Activated naive CD4-positive, alpha-beta T cell treated with anti-CD3 and anti-CD28 coated beads, Interleukin-2, amount 10 ng/mL, durations not matched to agents 7 days and 5 days (primary cell): Measurements from ENCODE around the gene PPP1R3G.
A peak's percentile ranks its signal among the peaks of the same experiment; 100 is the strongest.

ENCODE experiments used
- CTCF ChIA-PET: fragments of 350-600 bp; sonication (Branson Sonifier 250); formaldehyde crosslinking; loops from one replicate; lab custom pipeline; 2021; ENCODE audit warnings: antibody characterized with exemption; lab: Charles Lee
- DNase-seq: peaks from one replicate; pipeline ENCODE4 v3.0.0-alpha.2; 2020
- H3K27ac Mint-ChIP-seq: one replicate; pipeline ENCODE4 v1.8.0; 2021; ENCODE audit warnings: mild to moderate bottlenecking, moderate library complexity, mixed read lengths
- H3K27me3 Mint-ChIP-seq: one replicate; pipeline ENCODE4 v1.8.0; 2021; ENCODE audit warnings: mild to moderate bottlenecking, mixed read lengths
- H3K36me3 Mint-ChIP-seq: one replicate; pipeline ENCODE4 v1.8.0; 2021; ENCODE audit warnings: mixed read lengths
- H3K4me1 Mint-ChIP-seq: one replicate; pipeline ENCODE4 v1.8.0; 2021; ENCODE audit warnings: mixed read lengths
- H3K4me3 Mint-ChIP-seq: one replicate; pipeline ENCODE4 v1.8.0; 2021; ENCODE audit warnings: mild to moderate bottlenecking, moderate library complexity, mixed read lengths
- H3K9me3 Mint-ChIP-seq: one replicate; pipeline ENCODE4 v1.8.0; 2021; ENCODE audit warnings: mixed read lengths

PPP1R3G gene

GRCh38 chr6:5123296-5124143, 38.4 kb downstream of the PPP1R3G start:
- H3K4me1 Mint-ChIP-seq = peaks cover 1% of the 10 kb centered on the region
- no peaks in the 10 kb centered on the region for H3K27me3 Mint-ChIP-seq
- H3K9me3 Mint-ChIP-seq = no peaks in the 10 kb centered on the region
- no peak overlapping the region for H3K27ac Mint-ChIP-seq
- no peaks in the 10 kb centered on the region for H3K36me3 Mint-ChIP-seq
- H3K4me3 Mint-ChIP-seq = no peak overlapping the region
- no peak for DNase-seq
- CTCF ChIA-PET = no interaction called here

GRCh38 chr6:5124526-5124925, 39.4 kb downstream of the PPP1R3G start:
- Mint-ChIP-seq H3K27me3 (no peaks in the 10 kb centered on the region), H3K9me3 (no peaks in the 10 kb centered on the region), H3K4me3 (no peak overlapping the region), H3K27ac (no peak overlapping the region), H3K36me3 (no peaks in the 10 kb centered on the region), H3K4me1 (peaks cover 2% of the 10 kb centered on the region)
- no peak for DNase-seq
- CTCF ChIA-PET = no interaction called here

GRCh38 chr6:5125152-5126006, 40.2 kb downstream of the PPP1R3G start:
- CTCF ChIA-PET = no interaction called here
- Mint-ChIP-seq H3K4me3 (no peak overlapping the region), H3K36me3 (no peaks in the 10 kb centered on the region), H3K4me1 (peaks cover 2% of the 10 kb centered on the region), H3K27ac (no peak overlapping the region), H3K27me3 (no peaks in the 10 kb centered on the region), H3K9me3 (no peaks in the 10 kb centered on the region)
- no peak for DNase-seq

GRCh38 chr6:5126214-5126613, 41.1 kb downstream of the PPP1R3G start:
- no peaks in the 10 kb centered on the region for H3K9me3 Mint-ChIP-seq
- CTCF ChIA-PET = no interaction called here
- H3K4me1 Mint-ChIP-seq = peaks cover 2% of the 10 kb centered on the region
- DNase-seq = no peak
- no peak overlapping the region for H3K4me3 Mint-ChIP-seq
- no peaks in the 10 kb centered on the region for H3K36me3 Mint-ChIP-seq
- H3K27ac Mint-ChIP-seq = no peak overlapping the region
- H3K27me3 Mint-ChIP-seq = no peaks in the 10 kb centered on the region

GRCh38 chr6:5127106-5127687, 42.1 kb downstream of the PPP1R3G start:
- H3K27ac Mint-ChIP-seq = no peak overlapping the region
- peaks cover 2% of the 10 kb centered on the region for H3K4me1 Mint-ChIP-seq
- no peaks in the 10 kb centered on the region for H3K27me3 Mint-ChIP-seq
- no peak for DNase-seq
- H3K9me3 Mint-ChIP-seq = no peaks in the 10 kb centered on the region
- CTCF ChIA-PET = no interaction called here
- no peaks in the 10 kb centered on the region for H3K36me3 Mint-ChIP-seq
- H3K4me3 Mint-ChIP-seq = no peak overlapping the region

GRCh38 chr6:5128351-5128750, 43.2 kb downstream of the PPP1R3G start:
- Mint-ChIP-seq H3K4me3 (no peak overlapping the region), H3K27me3 (no peaks in the 10 kb centered on the region), H3K36me3 (no peaks in the 10 kb centered on the region), H3K4me1 (peaks cover 2% of the 10 kb centered on the region), H3K9me3 (no peaks in the 10 kb centered on the region), H3K27ac (no peak overlapping the region)
- DNase-seq = no peak
- CTCF ChIA-PET = interaction anchor here (1.9 kb wide), 1 partner anchor 15 kb away, joined by 6 read pairs; no protein-coding TSS in a partner anchor

GRCh38 chr6:5130135-5130866, 45.2 kb downstream of the PPP1R3G start:
- H3K9me3 Mint-ChIP-seq = no peaks in the 10 kb centered on the region
- no peaks in the 10 kb centered on the region for H3K36me3 Mint-ChIP-seq
- CTCF ChIA-PET = interaction anchor here (0.5 to 1.9 kb wide), 3 partner anchors 13 to 1198 kb away, joined by 3 to 6 read pairs (median 4); no protein-coding TSS in a partner anchor
- H3K27me3 Mint-ChIP-seq = no peaks in the 10 kb centered on the region
- H3K4me3 Mint-ChIP-seq = no peak overlapping the region
- DNase-seq = no peak
- H3K27ac Mint-ChIP-seq = no peak overlapping the region
- H3K4me1 Mint-ChIP-seq = peaks cover 2% of the 10 kb centered on the region

GRCh38 chr6:5132731-5133130, 47.6 kb downstream of the PPP1R3G start:
- no peak for DNase-seq
- Mint-ChIP-seq H3K36me3 (no peaks in the 10 kb centered on the region), H3K9me3 (no peaks in the 10 kb centered on the region), H3K4me3 (no peak overlapping the region), H3K27me3 (no peaks in the 10 kb centered on the region), H3K27ac (no peak overlapping the region), H3K4me1 (peaks cover 7% of the 10 kb centered on the region)
- CTCF ChIA-PET = no interaction called here

- CTCF ChIA-PET = no interaction called here
- H3K27me3 Mint-ChIP-seq = no peaks in the 10 kb centered on the region
- DNase-seq = no peak
- H3K9me3 Mint-ChIP-seq = no peaks in the 10 kb centered on the region
- H3K4me3 Mint-ChIP-seq = no peak overlapping the region
- H3K4me1 Mint-ChIP-seq = peaks cover 6% of the 10 kb centered on the region
- no peak overlapping the region for H3K27ac Mint-ChIP-seq
- no peaks in the 10 kb centered on the region for H3K36me3 Mint-ChIP-seq
These were observed 48.8 kb downstream of the PPP1R3G start for GRCh38 chr6:5133943-5134342.

GRCh38 chr6:5135788-5136376, 50.7 kb downstream of the PPP1R3G start:
- CTCF ChIA-PET = interaction anchor here (0.6 to 0.9 kb wide), 2 partner anchors 8 to 40 kb away, joined by 3 read pairs; no protein-coding TSS in a partner anchor
- H3K4me3 Mint-ChIP-seq = no peak overlapping the region
- H3K27ac Mint-ChIP-seq = no peak overlapping the region
- no peaks in the 10 kb centered on the region for H3K36me3 Mint-ChIP-seq
- no peaks in the 10 kb centered on the region for H3K9me3 Mint-ChIP-seq
- H3K4me1 Mint-ChIP-seq = peaks cover 6% of the 10 kb centered on the region
- no peaks in the 10 kb centered on the region for H3K27me3 Mint-ChIP-seq
- DNase-seq = peak; percentile 64

- no peaks in the 10 kb centered on the region for H3K9me3 Mint-ChIP-seq
- CTCF ChIA-PET = no interaction called here
- DNase-seq = no peak
These were observed 51.7 kb downstream of the PPP1R3G start for GRCh38 chr6:5136851-5137250.

More at GRCh38 chr6:5136851-5137250, 51.7 kb downstream of the PPP1R3G start:
- Mint-ChIP-seq H3K4me3 (no peak overlapping the region), H3K36me3 (no peaks in the 10 kb centered on the region), H3K27me3 (no peaks in the 10 kb centered on the region), H3K4me1 (peaks cover 6% of the 10 kb centered on the region), H3K27ac (no peak overlapping the region)
